Keratinocyte (primary cell): ENCODE data around the gene DDX49.

Source experiments
- EZH2 ChIP-seq: IDR thresholded peaks from one replicate; pipeline ENCODE4 v1.6.1; 2012; ENCODE audit warnings: inconsistent platforms, mild to moderate bottlenecking, low read length, moderate library complexity
- TF ChIP-seq, protein P1 (sequence below), 3 experiments: IDR thresholded peaks in 1 of 3; conservative IDR thresholded peaks in 1 of 3; optimal IDR thresholded peaks in 1 of 3; 2 replicates in 2 of 3; 3 replicates in 1 of 3; pipeline versions ENCODE3 to v1.5.1; 2011; ENCODE audit warnings: low read length in 3 of 3, mild to moderate bottlenecking in 3 of 3, moderate library complexity in 2 of 3, control low read depth in 1 of 3, inconsistent platforms in 1 of 3; ENCODE audit not compliant: insufficient read depth in 2 of 3; ENCODE audit errors: extremely low read depth in 1 of 3

DNA sequence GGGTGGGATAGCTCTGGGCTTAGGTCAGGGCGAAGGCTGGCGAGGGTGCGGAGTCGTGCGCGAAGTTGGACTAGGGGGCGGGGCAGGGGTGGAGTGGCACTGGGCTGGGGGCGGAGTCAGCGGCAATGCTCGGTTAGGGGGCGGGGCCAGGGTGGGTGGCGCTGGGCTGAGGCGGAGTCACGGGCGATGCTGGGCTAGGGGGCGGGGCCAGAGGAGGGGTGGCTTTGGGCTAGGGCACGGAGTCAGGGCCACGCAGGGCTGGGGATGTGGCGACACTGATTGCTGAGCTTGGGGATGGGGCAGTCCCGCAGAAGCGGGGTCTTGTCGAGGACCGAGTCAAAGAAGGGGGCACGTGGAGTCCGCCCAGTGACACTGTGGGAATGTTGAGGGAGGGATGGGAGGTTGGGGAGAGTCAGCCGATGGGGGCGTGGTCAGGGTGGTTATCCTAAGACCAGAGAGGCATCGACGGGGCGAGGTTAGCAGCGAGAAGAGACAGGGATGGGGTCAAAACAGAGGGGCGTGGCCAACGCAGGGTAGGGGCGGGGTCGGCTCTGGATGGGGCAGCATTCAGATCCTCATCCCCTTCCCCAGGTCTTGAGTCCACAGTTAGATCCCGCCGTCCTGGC lies 12.8 kb downstream of the DDX49 start:
- TF ChIP-seq, protein P1, sequence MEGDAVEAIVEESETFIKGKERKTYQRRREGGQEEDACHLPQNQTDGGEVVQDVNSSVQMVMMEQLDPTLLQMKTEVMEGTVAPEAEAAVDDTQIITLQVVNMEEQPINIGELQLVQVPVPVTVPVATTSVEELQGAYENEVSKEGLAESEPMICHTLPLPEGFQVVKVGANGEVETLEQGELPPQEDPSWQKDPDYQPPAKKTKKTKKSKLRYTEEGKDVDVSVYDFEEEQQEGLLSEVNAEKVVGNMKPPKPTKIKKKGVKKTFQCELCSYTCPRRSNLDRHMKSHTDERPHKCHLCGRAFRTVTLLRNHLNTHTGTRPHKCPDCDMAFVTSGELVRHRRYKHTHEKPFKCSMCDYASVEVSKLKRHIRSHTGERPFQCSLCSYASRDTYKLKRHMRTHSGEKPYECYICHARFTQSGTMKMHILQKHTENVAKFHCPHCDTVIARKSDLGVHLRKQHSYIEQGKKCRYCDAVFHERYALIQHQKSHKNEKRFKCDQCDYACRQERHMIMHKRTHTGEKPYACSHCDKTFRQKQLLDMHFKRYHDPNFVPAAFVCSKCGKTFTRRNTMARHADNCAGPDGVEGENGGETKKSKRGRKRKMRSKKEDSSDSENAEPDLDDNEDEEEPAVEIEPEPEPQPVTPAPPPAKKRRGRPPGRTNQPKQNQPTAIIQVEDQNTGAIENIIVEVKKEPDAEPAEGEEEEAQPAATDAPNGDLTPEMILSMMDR (optimal IDR thresholded peaks at IDR 0.05 in 1 of 3, IDR thresholded peaks at IDR 0.05 in 1 of 3, conservative IDR thresholded peaks at IDR 0.05 in 1 of 3; ENCODE audit: extremely low read depth in 1 of 3, insufficient read depth in 2 of 3, low read length in 3 of 3) = no peak
- no peak for TF ChIP-seq EZH2
